NCI-H1436 treated with DMSO at 0.1 percent for 48 hours (cell line): ENCODE measurements around the gene ZNF550.
A peak's percentile ranks its signal among the peaks of the same experiment; 100 is the strongest.
"Not testable (repeated sequence)": the region's sequence is repeated elsewhere in the genome, so short reads cannot be mapped to it uniquely, and the experiment has no call there.

Experiments used
- DNase-seq: peaks from one replicate; lab custom pipeline; 2025; lab: John Stamatoyannopoulos, UW

ZNF550 gene

DNA sequence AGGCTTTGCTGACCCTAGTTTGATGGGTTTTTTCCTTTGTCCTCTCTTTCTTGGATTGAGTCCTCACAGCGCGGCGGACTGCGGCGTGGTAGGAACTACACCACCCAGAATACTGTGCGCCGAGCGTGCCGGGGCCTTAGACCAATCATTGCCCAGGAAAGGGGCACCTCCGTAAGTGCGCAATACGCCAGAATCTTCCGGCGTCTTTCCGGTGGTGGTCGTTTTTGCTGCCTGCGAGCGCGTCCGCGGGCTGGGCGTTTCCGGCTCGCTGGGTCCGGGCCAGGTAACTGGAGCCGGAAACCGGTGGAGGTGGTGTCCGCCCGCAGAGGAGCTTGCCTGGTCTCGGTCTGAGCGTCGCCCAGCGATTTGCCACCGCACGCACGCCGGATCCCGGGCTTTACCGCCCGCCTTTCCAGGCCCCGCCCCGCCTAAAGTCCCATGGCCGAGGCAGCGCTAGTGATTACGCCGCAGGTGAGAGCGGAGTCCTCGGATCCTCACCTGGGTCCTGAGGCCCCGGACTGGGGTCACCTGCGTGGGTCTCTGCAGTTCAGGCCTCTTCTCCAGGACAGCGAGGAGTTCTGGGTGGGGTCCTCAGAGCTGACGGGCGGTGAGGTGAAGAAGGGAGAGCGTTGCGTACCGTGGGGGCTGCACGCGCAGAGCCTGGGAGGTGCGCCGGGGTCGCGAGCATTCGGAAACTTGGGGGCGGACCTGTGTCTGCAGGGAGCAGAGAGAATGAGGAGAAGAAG lies 32.4 kb downstream of the ZNF550 start, which contains the start of gene ZNF549:
TSS of gene ZNF549 (plus strand) at position 221 of the 746 bp plus-strand sequence. CDS start at position 439, 218 bp downstream.
- peak; percentile 89 for DNase-seq

DNA sequence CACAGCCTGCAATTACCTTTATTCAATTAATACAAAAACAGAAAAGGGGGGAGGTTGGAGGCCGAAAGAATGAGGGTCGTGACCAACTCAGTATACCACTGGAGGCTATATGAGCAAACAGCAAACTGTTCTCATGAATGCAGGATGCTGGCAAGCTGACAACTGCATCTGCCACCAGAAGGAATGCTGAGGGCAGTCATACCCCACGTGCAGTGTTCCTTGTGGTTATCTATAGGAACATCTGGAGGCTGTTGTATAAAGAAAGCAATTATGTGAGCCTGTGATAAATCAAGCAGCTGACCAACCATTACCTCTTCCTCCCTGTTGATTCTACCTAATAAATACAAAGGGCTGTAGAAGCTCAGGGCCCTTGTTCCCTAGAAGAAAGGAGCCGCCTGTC lies 41.6 kb downstream of the ZNF550 start:
- not testable (repeated sequence) for DNase-seq

- DNase-seq: no peak
Measured at GRCh38 chr19:57515255-57515654, 44.4 kb downstream of the ZNF550 start.

- no peak for DNase-seq
Measured at GRCh38 chr19:57512845-57513244, 46.8 kb downstream of the ZNF550 start.

GRCh38 chr19:57511484-57511883 lies 48.2 kb downstream of the ZNF550 start:
- no peak for DNase-seq

GRCh38 chr19:57506163-57506562 lies 53.5 kb downstream of the ZNF550 start:
- no peak for DNase-seq

DNA sequence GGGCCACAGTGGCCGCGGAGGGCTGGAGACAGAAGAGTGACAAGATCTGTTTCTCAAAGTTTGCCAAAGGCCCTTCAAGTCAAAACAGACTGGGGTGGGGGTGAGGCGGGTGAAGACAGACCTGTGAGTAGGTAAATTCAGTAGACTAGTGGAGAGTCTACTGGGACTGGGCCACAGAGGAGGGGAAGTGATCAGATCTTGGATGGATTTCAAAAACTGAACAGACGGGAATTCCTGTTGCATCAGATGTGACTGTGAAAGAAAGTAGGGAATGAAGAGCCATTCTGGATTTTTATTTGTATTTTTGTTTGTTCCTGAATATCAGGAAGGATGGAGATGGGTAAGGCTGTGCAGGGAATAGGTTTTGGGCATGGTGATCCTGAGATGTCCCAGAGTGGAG lies 59.3 kb downstream of the ZNF550 start:
- not testable (repeated sequence) for DNase-seq

- DNase-seq: peak; percentile 85
Measured at GRCh38 chr19:57499680-57500395, 59.8 kb downstream of the ZNF550 start, which contains the start of gene ZNF773. TSS of gene ZNF773 (plus strand) at chr19:57499938. CDS start at chr19:57500081, 143 bp downstream.

DNA sequence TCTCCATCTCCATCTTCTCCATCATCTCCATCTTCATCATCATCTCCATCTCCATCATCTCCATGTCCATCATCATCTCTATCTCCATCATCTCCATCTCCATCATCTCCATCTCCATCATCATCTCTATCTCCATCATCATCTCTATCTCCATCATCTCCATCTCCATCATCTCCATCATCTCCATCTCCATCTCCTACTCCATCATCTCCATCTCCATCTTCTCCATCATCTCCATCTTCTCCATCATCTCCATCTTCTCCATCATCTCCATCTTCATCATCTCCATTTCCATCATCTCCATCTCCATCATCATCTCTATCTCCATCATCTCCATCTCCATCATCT lies 60.4 kb downstream of the ZNF550 start:
- not testable (repeated sequence) for DNase-seq

DNA sequence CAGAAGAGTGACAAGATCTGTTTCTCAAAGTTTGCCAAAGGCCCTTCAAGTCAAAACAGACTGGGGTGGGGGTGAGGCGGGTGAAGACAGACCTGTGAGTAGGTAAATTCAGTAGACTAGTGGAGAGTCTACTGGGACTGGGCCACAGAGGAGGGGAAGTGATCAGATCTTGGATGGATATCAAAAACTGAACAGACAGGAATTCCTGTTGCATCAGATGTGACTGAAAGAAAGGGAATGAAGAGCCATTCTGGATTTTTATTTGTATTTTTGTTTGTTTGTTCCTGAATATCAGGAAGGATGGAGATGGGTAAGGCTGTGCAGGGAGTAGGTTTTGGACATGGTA lies 71.4 kb downstream of the ZNF550 start:
- not testable (repeated sequence) for DNase-seq

DNA sequence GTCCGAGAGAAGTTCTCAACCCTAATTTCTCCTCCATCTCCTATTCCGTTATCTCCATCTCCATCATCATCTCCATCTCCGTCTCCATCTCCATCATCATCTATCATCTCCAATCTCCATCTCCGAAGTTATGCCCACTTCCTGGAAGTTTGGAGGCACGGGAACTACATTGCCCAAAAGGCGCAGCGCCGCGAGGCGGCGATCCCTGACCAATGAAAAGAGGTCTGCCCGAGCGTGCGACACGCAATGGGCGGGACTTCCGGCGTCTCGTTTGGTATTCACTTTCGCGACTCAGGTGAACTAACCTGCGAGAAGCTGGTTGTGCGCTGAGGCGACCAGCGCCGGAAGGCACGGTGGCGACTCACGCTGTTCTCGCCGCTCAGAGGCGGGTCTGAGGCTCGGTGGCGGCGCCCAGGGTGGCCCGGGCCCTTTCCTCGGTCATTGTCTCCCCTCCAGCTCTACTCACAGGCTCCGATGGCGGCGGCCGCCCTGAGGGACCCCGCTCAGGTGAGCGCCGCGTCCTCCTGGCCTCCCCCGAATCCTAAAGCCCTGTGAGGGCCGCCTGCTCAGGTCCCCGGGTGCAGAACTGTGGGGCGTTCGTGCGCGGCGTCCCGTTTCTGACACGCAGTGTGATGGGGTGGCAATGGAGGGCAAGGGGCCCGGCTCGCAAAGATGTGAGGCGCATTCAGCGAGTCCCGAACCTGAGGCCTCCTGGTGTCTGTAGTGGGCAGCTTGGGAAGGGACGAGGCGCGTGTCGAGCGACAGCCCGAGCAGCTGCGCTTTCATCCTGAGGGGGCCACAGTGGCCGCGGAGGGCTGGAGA lies 72.0 kb downstream of the ZNF550 start, which contains the start of gene ZNF419:
TSS of gene ZNF419 (plus strand) at position 274 of the 822 bp plus-strand sequence. CDS start at position 475, 201 bp downstream.
- peak; percentile 75 for DNase-seq
